Measurements from ENCODE around the gene TUBB4B. TPM values are rescaled to one million over a fixed set of nuclear protein-coding genes. Genes with fewer than 3 reads are reported as not detected.

The TUBB4B gene
- total RNA-seq, 2 experiments from 2014 or later = 193 to 196 TPM

GRCh38 chr9:137229903-137230704, 11.0 kb upstream of the TUBB4B start:
- Mint-ChIP-seq H3K4me1 (ENCODE audit: low read depth) (peaks cover 6% of the 10 kb centered on the region), H3K9me3 (no peaks in the 10 kb centered on the region), H3K27ac (no peak overlapping the region), H3K27me3 (ENCODE audit: low read depth) (peaks cover 2% of the 10 kb centered on the region), H3K4me3 (no peak overlapping the region), H3K36me3 (ENCODE audit: low read depth) (no peaks in the 10 kb centered on the region)
- intact Hi-C loops (cut with micrococcal nuclease) = loop anchor here (10.0 kb wide), 1 partner anchor 345 kb away; the partner anchor contains the start of gene TRAF2
- CTCF ChIA-PET = interaction anchor here (1.9 kb wide), 1 partner anchor 112 kb away, joined by 5 read pairs; no protein-coding TSS in a partner anchor
- no peak for DNase-seq

- H3K27ac Mint-ChIP-seq = no peak within 1 kb of the TSS
- no peak for DNase-seq
- H3K27me3 Mint-ChIP-seq (ENCODE audit: low read depth) = peaks cover 2% of the 10 kb centered on the region
- peaks cover 6% of the 10 kb centered on the region for H3K4me1 Mint-ChIP-seq (ENCODE audit: low read depth)
- CTCF ChIA-PET = interaction anchor here (1.9 kb wide), 1 partner anchor 113 kb away, joined by 5 read pairs; no protein-coding TSS in a partner anchor
- no peaks in the 10 kb centered on the region for H3K36me3 Mint-ChIP-seq (ENCODE audit: low read depth)
- intact Hi-C loops (cut with micrococcal nuclease) = no loop called here
- no peaks in the 10 kb centered on the region for H3K9me3 Mint-ChIP-seq
- no peak within 1 kb of the TSS for H3K4me3 Mint-ChIP-seq
Measured at GRCh38 chr9:137230705-137231371, 10.2 kb upstream of the TUBB4B start, which contains the start of gene SLC34A3. Gene SLC34A3, plus strand, starts transcription at chr9:137230901. Its CDS starts 802 bp downstream, at chr9:137231703.

GRCh38 chr9:137231372-137232039, 9.6 kb upstream of the TUBB4B start:
- Mint-ChIP-seq H3K4me1 (ENCODE audit: low read depth) (peaks cover 7% of the 10 kb centered on the region), H3K4me3 (no peak overlapping the region), H3K27ac (no peak overlapping the region), H3K36me3 (ENCODE audit: low read depth) (no peaks in the 10 kb centered on the region), H3K9me3 (no peaks in the 10 kb centered on the region), H3K27me3 (ENCODE audit: low read depth) (peaks cover 2% of the 10 kb centered on the region)
- no peak for DNase-seq
- CTCF ChIA-PET = interaction anchor here (1.9 kb wide), 1 partner anchor 113 kb away, joined by 5 read pairs; no protein-coding TSS in a partner anchor
- intact Hi-C loops (cut with micrococcal nuclease) = no loop called here

GRCh38 chr9:137232101-137232500, 9.0 kb upstream of the TUBB4B start:
- H3K36me3 Mint-ChIP-seq (ENCODE audit: low read depth) = no peaks in the 10 kb centered on the region
- no peaks in the 10 kb centered on the region for H3K9me3 Mint-ChIP-seq
- intact Hi-C loops (cut with micrococcal nuclease) = no loop called here
- H3K4me1 Mint-ChIP-seq (ENCODE audit: low read depth) = peaks cover 12% of the 10 kb centered on the region
- H3K27me3 Mint-ChIP-seq (ENCODE audit: low read depth) = peaks cover 2% of the 10 kb centered on the region
- CTCF ChIA-PET = no interaction called here
- no peak for DNase-seq
- no peak overlapping the region for H3K4me3 Mint-ChIP-seq
- H3K27ac Mint-ChIP-seq = no peak overlapping the region

- intact Hi-C loops (cut with micrococcal nuclease) = no loop called here
- CTCF ChIA-PET = interaction anchor here (0.9 kb wide), 1 partner anchor 19 kb away, joined by 3 read pairs; the partner anchor contains the start of gene STPG3
- Mint-ChIP-seq H3K36me3 (ENCODE audit: low read depth) (no peaks in the 10 kb centered on the region), H3K4me1 (ENCODE audit: low read depth) (peaks cover 10% of the 10 kb centered on the region), H3K27ac (no peak overlapping the region), H3K27me3 (ENCODE audit: low read depth) (peaks cover 2% of the 10 kb centered on the region), H3K4me3 (no peak overlapping the region), H3K9me3 (no peaks in the 10 kb centered on the region)
- DNase-seq = no peak
Measured at GRCh38 chr9:137232510-137232909, 8.6 kb upstream of the TUBB4B start.

- intact Hi-C loops (cut with micrococcal nuclease) = no loop called here
- H3K9me3 Mint-ChIP-seq = no peaks in the 10 kb centered on the region
- no peak overlapping the region for H3K27ac Mint-ChIP-seq
- CTCF ChIA-PET = interaction anchor here (0.9 kb wide), 1 partner anchor 18 kb away, joined by 3 read pairs; the partner anchor contains the start of gene STPG3
- DNase-seq = no peak
- H3K4me3 Mint-ChIP-seq = no peak overlapping the region
- no peaks in the 10 kb centered on the region for H3K36me3 Mint-ChIP-seq (ENCODE audit: low read depth)
- H3K4me1 Mint-ChIP-seq (ENCODE audit: low read depth) = peaks cover 13% of the 10 kb centered on the region
- H3K27me3 Mint-ChIP-seq (ENCODE audit: low read depth) = no peaks in the 10 kb centered on the region
Measured at GRCh38 chr9:137233143-137233980, 7.7 kb upstream of the TUBB4B start.

- Mint-ChIP-seq H3K27me3 (ENCODE audit: low read depth) (no peaks in the 10 kb centered on the region), H3K36me3 (ENCODE audit: low read depth) (peaks cover 2% of the 10 kb centered on the region), H3K4me3 (no peak overlapping the region), H3K27ac (no peak overlapping the region), H3K4me1 (ENCODE audit: low read depth) (peaks cover 19% of the 10 kb centered on the region), H3K9me3 (no peaks in the 10 kb centered on the region)
- CTCF ChIA-PET = interaction anchor here (1.4 kb wide), 1 partner anchor 45 kb away, joined by 6 read pairs; the partner anchor contains the start of gene SSNA1
- DNase-seq = no peak
- intact Hi-C loops (cut with micrococcal nuclease) = no loop called here
Measured at GRCh38 chr9:137234055-137234697, 6.9 kb upstream of the TUBB4B start.

GRCh38 chr9:137234758-137235423, 6.2 kb upstream of the TUBB4B start:
- H3K27me3 Mint-ChIP-seq (ENCODE audit: low read depth) = no peaks in the 10 kb centered on the region
- no peak for DNase-seq
- H3K36me3 Mint-ChIP-seq (ENCODE audit: low read depth) = peaks cover 2% of the 10 kb centered on the region
- intact Hi-C loops (cut with micrococcal nuclease) = loop anchor here (5.0 kb wide), 1 partner anchor 188 kb away; the partner anchor contains the start of gene NPDC1
- CTCF ChIA-PET = interaction anchor here (1.4 to 2.6 kb wide), 2 partner anchors 46 to 105 kb away, joined by 6 to 10 read pairs; partner anchors contain the start of gene SSNA1
- H3K4me3 Mint-ChIP-seq = no peak overlapping the region
- peaks cover 23% of the 10 kb centered on the region for H3K4me1 Mint-ChIP-seq (ENCODE audit: low read depth)
- H3K9me3 Mint-ChIP-seq = no peaks in the 10 kb centered on the region
- H3K27ac Mint-ChIP-seq = no peak overlapping the region

GRCh38 chr9:137235424-137236237, 5.5 kb upstream of the TUBB4B start:
- CTCF ChIA-PET = interaction anchor here (1.1 to 2.6 kb wide), 16 partner anchors 9 to 458 kb away, joined by 3 to 22 read pairs (median 6); partner anchors contain the start of genes NELFB, RNF208, RNF224 and SSNA1
- Mint-ChIP-seq H3K4me1 (ENCODE audit: low read depth) (peaks cover 23% of the 10 kb centered on the region), H3K27me3 (ENCODE audit: low read depth) (no peaks in the 10 kb centered on the region), H3K9me3 (no peaks in the 10 kb centered on the region), H3K4me3 (no peak overlapping the region), H3K36me3 (ENCODE audit: low read depth) (peaks cover 2% of the 10 kb centered on the region), H3K27ac (no peak overlapping the region)
- no peak for DNase-seq
- intact Hi-C loops (cut with micrococcal nuclease) = loop anchor here (1.0 to 5.0 kb wide), 2 partner anchors 117 to 188 kb away; partner anchors contain the start of gene NPDC1
